ENCODE data around the gene NUBP2.

Gene NUBP2

GRCh38 chr16:1772908-1773702, 9.7 kb upstream of the NUBP2 start, which contains the start of gene MRPS34:
MRPS34 (minus strand) TSS chr16:1773134; CDS start chr16:1773119, 15 bp downstream.
- peak; percentile 87 for DNase-seq

DNA sequence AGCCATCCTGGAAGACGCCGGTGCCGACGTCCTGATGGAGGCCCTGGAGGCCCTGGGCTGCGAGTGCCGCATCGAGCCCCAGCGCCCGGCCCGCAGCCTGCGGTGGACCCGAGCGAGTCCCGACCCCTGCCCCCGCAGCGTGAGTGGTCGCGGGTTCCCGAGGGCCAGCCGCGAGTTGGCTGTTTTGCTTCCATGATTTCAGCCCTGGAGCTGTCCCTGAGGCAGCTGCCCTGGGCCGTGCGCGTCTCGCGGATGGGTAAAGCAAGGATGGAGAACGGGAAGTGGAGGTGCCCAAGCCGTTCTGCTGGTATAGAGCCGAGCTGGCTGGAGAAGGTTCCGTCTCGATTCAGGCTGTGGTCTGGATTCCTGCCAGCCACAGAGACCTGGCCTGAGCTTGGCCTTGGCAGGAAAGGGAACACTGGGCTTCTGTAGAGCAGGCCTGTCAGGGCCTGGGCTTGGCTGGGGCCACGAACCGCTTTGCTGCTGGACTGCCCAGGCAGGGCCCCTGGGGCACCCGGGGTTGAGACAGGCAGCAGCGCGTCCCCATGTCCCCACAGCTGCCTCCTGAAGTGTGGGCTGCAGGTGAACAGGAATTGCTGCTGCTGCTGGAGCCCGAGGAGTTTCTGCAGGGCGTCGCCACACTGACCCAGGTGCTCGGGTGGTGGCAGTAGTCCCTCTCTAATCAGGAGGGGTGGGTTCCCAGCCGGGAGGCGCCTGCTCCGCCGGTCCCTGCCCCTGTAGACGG, 8.9 kb upstream of the NUBP2 start:
- DNase-seq = no peak

- no peak for DNase-seq
Observed at GRCh38 chr16:1774448-1774780, 8.3 kb upstream of the NUBP2 start.

GRCh38 chr16:1775006-1775845, 7.5 kb upstream of the NUBP2 start:
- no peak for DNase-seq

DNA sequence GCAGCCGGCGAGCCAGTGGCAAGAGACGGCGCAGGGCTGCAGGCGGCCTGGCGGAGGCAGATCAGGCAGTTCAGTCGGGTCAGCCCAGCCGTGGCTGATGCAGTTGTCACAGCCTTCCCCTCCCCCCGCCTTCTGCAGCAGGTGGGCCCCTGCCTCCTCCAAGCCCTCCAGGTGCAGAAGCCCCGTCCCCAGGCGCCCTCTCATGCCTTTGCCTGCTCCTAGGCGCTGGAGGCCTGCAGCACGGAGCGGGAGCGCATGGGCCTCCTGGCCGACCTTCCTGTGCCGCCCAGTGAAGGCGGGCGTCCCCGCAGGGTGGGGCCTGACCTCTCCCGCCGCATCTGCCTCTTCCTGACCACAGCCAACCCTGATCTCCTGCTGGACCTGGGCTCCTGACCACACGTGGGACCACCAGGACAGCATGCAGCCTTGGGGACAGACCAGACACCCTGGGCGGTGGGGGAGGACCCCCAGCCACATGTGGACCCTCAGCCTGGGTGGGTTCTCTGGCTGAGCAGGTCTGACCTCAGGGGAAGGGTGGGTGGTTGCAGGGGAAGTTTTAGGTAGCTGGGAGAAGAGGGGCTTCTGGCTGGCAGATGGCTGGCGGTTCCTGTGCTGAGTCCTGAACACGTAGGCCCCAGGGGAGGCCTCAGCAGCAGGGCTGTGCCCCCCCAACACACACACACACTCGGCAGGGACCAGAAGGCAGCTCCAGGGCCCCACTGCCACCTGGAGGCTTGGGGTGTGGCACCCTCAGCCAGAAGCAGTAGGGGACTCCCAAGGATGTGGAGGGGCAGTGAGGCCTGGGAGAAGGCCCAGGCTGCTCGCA, 6.7 kb upstream of the NUBP2 start:
- DNase-seq = peak; percentile 95

- no peak for DNase-seq
Observed at GRCh38 chr16:1776672-1776955, 6.1 kb upstream of the NUBP2 start.

- no peak for DNase-seq
Observed at GRCh38 chr16:1776991-1777374, 5.8 kb upstream of the NUBP2 start.

DNA sequence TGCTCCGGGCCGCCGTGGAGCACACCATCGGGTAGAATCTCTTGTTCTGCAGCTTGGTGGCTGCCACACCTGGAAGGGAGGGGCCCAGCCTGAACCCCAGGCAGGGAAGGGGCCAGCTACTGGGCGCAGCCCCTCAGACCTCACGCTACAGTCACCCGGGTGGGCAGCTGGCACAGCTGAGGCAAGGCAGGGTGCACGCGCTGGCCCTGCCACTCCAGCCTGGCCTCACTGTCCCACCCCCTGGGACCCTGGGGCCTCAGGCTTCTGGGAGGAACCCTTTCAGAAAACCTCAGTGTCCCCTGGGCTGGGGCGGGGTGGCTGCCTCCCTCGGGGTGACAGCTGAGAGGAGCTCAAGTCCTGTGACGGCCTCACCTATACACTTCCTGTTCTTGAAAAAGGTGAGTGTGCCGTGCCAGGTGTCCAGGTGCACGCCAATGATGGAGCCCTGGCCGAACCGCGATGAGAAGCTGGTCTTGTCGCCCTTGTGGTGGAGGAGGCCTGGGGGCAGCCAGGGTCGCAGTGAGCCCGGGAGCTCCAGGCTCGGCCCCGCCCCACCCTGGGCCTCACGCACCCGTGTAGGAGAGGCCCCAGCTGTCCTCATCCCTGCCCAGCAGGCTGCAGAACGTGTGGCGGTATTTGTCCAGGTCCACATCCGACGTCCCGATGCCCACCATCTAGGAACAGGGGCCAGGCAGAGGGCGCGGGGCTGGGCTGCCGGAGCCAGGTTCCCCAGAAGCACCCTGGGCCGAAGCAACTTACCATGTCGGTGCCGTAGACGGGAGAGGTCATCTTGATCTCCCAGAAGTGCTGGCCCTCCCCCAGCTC, 5.2 kb upstream of the NUBP2 start:
- no peak for DNase-seq

GRCh38 chr16:1778200-1779179, 4.3 kb upstream of the NUBP2 start:
- DNase-seq = no peak

- no peak for DNase-seq
Observed at GRCh38 chr16:1779234-1779701, 3.5 kb upstream of the NUBP2 start.

DNA sequence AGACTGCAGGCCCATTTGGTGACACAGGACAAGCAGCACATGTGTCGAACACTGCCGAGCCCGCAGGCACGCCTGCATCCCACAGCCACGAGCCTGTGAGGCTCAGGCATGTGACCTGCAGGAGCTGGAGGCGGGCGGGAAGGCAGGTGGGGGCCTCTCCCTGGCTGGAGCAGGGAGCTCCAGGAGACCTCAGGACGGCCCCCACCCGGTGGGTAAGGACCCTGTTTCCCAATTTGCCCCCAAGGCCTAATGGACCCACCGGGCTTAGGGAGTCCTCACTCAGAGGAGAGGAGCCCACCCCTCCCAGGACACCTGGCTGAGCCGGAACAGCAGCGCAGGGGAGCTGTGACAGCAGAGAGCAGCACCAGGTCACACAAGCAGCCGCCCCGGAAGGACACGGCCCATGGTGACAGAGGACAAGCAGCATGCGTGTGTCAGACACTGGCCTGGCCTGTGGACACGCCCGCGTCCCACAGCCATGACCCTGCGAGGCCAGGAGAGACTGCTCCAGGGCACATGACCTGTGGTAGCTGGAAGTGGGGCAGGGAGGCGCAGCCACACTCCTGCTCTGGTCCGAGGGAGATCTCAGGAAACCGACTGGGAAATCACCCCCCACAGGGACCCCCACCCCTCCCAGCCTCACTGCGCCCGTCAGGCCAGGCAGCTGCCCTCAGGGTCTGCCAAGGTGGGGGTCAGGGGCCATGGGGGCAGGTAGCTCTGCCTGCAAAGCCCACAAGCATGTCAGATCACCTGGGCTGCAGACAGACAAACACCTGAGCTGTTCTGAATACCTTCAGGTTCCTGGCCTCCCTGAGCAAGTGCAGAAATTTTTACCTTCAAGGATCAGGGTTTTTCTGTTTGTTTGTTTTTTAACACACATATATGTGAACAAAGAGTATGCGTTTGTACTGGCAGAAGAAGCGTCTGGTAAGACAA, 2.8 kb upstream of the NUBP2 start:
- DNase-seq = no peak

DNA sequence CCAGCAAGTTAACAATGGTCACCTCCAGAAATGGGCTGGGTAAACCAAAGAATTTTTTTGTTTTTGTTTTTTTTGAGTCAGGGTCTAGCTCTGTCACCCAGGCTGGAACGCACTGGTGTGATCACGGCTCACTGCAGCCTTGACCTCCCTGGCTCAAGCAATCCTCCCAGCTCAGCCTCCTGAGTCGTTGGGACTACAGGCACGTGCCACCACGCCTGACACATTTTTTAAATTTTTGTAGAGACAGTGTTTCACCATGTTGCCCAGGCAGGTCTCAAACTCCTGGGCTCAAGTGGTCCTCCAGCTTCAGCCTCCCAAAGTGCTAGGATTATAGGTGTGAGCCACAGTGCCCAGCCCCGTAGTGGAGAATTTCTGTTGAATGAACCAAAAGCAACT, 2.1 kb upstream of the NUBP2 start:
- DNase-seq = no peak

DNA sequence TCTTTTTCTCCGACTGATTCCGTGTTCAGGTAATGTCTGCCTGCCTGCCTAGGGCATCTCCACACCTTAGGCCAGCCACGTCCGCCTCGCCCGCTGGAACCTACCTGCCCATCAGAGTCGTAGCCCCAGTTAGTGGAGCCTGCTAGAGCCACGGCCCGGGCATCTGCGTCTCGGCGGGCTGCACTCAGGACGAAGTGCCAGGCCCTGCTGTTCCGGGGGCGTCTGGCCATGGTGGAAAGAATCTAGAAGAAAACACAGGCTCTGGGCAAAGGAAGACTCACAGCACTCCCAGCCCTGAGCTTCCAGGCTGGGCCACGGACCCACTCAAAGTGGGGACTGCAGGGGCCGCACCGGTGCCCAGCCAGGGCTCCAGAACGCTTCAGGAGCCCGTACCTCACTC, 1.5 kb upstream of the NUBP2 start:
- no peak for DNase-seq

GRCh38 chr16:1781758-1782407, 877 bp upstream of the NUBP2 start:
- peak; percentile 21 for DNase-seq

- DNase-seq = no peak
Observed at GRCh38 chr16:1784977-1785845, 2.5 kb downstream of the NUBP2 start.

DNA sequence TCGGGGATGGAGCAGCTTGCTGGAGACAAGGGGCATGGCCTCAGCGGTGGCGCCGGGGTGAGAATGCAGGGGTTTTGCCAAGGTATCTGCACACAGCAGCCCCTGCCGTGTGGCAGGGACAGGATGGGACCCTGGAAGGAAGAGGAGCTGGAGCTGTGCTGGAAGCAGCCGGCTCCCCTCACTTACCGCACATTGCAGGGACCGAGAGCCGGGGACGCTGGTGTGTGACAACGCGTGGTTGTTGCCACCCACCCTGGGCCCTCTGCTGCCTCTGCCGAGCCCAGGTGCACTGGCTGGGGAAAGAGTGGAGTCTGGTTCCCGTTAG, 3.0 kb downstream of the NUBP2 start:
- DNase-seq = no peak

DNA sequence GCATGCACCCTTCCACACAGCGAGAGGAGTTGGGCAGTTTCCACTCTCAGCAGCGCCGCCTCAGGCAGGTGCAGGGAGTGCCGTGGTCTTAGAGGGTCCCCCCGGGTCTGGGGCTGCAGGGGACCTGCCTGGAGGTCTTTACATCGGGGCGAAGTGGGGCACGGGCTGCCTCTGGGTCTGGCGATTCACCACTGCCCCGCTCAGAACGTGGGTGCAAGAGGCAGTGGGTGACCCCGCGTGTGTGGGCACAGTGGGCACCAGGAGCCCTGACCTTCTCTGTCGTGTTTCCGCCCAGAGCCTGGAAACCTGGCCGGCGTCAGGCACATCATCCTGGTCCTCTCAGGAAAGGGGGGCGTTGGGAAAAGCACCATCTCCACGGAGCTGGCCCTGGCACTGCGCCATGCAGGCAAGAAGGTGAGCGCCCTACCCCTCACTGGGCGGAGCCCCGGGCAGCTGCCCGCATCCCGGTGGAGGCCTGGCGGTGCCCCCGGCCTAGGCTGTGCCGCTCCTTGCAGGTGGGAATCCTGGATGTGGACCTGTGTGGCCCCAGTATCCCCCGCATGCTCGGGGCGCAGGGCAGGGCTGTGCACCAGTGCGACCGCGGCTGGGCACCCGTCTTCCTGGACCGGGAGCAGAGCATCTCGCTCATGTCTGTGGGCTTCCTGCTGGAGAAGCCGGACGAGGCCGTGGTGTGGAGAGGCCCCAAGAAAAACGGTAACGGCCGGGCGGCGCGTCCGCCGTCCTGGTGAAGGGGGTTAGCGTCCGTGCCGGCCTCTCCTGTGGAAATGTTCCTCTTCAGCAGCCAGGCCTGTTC, 3.7 kb downstream of the NUBP2 start:
- DNase-seq = no peak
